Fibroblast of mammary gland (primary cell): Measurements from ENCODE around the gene CPNE5.

Source experiments
- DNase-seq: peaks from one replicate; pipeline ENCODE4 v3.0.0-alpha.2; 2010; ENCODE audit warnings: low read depth
- H3K4me3 ChIP-seq: 2 replicates; pipeline ENCODE4 v1.5.1; 2011; ENCODE audit warnings: low read depth, mild to moderate bottlenecking, low read length, moderate library complexity; ENCODE audit not compliant: control insufficient read depth
- CTCF ChIP-seq: conservative IDR thresholded peaks from 2 replicates; pipeline ENCODE4 v1.5.1; 2011; ENCODE audit warnings: low read depth, low read length, inconsistent platforms; ENCODE audit not compliant: control insufficient read depth, insufficient read depth

The CPNE5 gene

DNA sequence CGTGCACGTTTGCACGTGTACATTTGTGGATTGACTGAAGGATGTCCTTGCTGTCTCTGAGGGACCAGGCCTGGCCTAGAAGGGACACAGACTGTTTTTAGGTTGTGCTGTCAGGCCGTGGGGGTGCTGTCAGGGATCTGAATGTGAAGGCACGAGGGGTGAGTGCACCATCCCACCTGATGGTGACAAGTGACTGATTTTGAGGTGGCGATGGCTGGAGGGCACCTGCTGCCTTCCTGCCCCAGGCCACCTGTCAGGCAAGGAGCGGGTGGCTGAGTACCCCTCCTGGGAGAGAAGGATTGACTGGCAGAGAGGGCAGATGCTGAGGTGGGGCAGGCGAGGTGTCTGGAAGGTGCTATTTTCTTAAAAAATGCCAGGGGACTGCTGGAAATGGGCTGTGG is 140.4 kb downstream of the CPNE5 start:
- no peak for TF ChIP-seq CTCF
- H3K4me3 ChIP-seq, result no peak overlapping the region
- DNase-seq, result no peak

DNA sequence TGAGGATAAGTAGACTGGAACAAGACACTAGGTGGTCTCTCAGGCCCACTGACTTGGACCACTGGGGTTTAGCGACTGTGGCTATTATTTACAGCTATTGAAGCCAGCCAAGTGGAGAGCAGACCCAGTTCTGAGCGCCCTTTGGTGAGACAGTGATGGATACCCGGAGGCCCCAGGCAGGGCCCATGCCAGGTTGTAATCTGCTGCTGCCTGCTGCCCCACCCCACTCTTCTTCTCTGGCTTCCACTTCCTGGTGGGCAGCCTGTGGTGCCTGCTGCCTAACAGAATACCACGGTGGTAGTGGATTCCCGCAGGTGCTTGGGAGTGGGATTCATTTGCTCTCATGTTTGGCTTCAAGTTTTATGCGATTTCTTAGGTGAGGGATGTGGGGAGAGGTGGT is 141.0 kb downstream of the CPNE5 start:
- no peak overlapping the region for H3K4me3 ChIP-seq
- no peak for TF ChIP-seq CTCF
- DNase-seq, result no peak

DNA sequence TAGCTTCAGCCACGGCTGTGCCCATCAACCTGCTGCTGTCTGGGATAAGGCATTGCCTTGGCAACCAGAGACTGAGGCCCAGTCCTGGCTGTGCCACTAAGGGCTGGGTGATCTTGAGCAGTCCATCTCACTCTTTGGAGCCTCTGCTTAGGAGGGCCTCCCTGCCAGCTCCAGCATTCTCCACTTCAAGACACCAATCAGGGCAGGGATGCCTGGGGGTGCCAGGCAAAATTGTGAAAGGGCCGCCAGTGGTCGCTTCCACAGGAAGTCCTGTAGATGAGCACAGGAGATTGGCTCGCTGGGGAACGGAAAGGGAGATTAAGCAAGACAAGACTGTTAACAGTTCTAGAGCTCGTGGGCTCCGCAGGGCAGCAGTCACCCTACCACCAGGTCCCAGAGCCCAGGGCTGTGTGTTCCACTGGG is 141.8 kb downstream of the CPNE5 start, which contains the start of gene RAB44:
Gene RAB44, plus strand, starts transcription at position 346 of the 423 bp plus-strand sequence. CDS start 6,410 bp downstream, outside the sequence.
- no peak for TF ChIP-seq CTCF
- no peak for DNase-seq
- H3K4me3 ChIP-seq, result no peak within 1 kb of the TSS

DNA sequence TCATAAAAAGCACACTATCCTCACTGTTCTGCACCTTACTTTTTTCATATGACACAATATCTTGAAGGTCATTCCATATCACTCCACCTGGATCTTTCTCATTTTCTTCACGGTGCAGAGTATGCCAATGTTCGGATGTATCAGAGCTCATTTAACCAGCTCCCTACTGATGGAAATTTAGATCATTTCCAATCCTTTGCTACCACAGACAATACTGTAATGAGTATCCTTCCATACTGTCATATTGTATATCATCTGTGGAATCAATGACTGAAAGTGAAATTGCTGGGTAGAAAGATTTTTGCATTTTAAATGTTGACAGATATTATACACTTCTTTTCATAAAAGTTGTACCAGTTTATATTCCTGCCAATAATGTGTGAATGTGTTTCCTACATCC is 143.8 kb downstream of the CPNE5 start:
- TF ChIP-seq CTCF, result no peak
- H3K4me3 ChIP-seq, result no peak overlapping the region
- no peak for DNase-seq

DNA sequence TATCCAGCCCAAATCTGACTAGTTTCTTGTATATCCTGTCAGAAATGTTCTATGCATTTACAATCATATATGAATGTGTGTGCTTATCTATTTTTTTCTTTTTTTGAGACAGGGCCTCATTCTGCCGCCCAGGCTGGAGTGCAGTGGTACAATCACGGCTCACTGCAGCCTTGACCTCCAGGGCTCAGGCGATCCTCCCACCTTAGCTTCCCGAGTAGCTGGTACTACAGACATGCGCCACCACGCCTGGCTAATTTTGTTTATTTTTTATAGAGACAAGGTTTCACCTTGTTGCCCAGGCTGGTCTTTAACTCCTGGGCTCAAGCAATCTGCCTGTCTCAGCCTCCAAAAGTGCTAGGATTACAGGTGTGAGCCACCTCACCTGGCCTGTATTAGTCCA is 144.6 kb downstream of the CPNE5 start:
- no peak for DNase-seq
- no peak overlapping the region for H3K4me3 ChIP-seq
- no peak for TF ChIP-seq CTCF

DNA sequence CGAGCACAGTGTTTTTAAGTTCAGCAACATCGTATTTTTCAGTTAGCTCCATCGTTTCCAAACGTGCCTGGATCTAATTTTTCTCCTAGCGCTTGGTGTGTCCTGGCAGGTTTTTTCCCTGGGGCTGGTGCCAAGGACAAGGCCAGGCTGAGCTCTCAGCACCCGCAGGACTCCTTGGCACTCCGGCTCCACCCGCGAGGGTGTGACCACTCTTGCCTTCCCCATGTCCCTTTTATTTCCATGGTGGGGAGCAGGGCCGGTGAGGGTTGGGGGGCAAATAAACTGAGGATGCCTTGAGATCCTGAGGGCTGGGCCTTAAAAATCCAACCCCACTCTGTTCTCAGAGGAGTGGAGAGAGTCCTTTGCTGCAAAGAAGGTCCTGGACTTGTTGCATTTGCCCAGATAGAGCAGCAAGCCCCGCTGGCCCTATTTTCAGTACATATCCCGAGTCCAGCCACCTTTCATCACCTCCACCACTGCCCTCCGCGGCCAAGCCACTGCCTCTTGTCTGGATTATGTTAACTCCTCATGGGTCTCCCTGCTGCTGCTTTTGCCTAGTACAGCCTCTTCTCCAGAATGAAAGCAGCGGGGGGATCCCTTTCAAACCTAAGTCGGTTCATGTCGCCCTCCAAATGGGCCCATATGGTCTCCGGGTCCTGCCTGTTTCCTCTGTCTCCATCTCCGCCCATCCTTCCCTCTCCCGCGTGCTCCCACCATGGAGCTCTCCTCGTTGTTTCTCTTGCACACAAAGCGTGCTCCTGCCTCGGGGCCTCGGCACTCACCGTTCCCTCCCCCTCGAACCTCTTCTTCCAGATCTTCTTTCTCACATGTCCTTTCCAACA is 146.2 kb downstream of the CPNE5 start:
- TF ChIP-seq CTCF, result no peak
- DNase-seq, result no peak
- H3K4me3 ChIP-seq, result no peak overlapping the region
